Esophagus muscularis mucosa (tissue), 4 donors: ENCODE data around the gene PIM1. TPM values are rescaled to one million over a fixed set of nuclear protein-coding genes. Genes with fewer than 3 reads are reported as not detected.
"Not testable (repeated sequence)": the region's sequence is repeated elsewhere in the genome, so short reads cannot be mapped to it uniquely, and the experiment has no call there.

Source experiments
- DNase-seq: peaks from one replicate; pipeline ENCODE4 v3.0.0-alpha.2; 2017; ENCODE audit errors: extremely low spot score
- H3K27ac ChIP-seq, 4 donors: fragments of 200-600 bp; sonication (generic); replicated peaks in 1 of 4; 1 replicate in 3 of 4; 2 replicates in 1 of 4; pipeline ENCODE4 v1.5.1; 2016 to 2019; ENCODE audit warnings: mild to moderate bottlenecking in 1 of 4
- H3K27me3 ChIP-seq, 4 donors: fragments of 200-600 bp; sonication (generic); one replicate each; pipeline versions ENCODE4 v1.5.1 to v1.6.0; 2016 to 2019
- H3K36me3 ChIP-seq, 4 donors: fragments of 200-600 bp; sonication (generic); one replicate each; pipeline ENCODE4 v1.5.1; 2016 to 2019
- H3K4me1 ChIP-seq, 4 donors: fragments of 200-600 bp; sonication (generic); one replicate each; pipeline ENCODE4 v1.5.1; 2016 to 2019
- H3K4me3 ChIP-seq, 4 donors: fragments of 200-600 bp; sonication (generic); 1 replicate in 2 of 4; 2 replicates in 2 of 4; pipeline ENCODE4 v1.5.1; 2016 to 2019; ENCODE audit warnings: mild to moderate bottlenecking in 4 of 4, moderate library complexity in 1 of 4
- H3K9me3 ChIP-seq, 4 donors: fragments of 200-600 bp; sonication (generic); 1 replicate in 3 of 4; 2 replicates in 1 of 4; pipeline ENCODE4 v1.5.1; 2016 to 2019
- CTCF ChIP-seq, 3 experiments: fragments of 200-600 bp in 2 of 3; fragments of 450-650 bp in 1 of 3; sonication (generic) in 2 of 3; IDR thresholded peaks; one replicate each; pipeline ENCODE4 v1.5.1; 2017 to 2019; ENCODE audit warnings: antibody characterized with exemption in 3 of 3, mild to moderate bottlenecking in 2 of 3, moderate library complexity in 1 of 3
- EP300 ChIP-seq: sonication (generic); formaldehyde crosslinking; IDR thresholded peaks from one replicate; pipeline ENCODE4 v1.6.1; 2017; ENCODE audit warnings: antibody characterized with exemption
- POLR2A ChIP-seq: fragments of 450-650 bp; IDR thresholded peaks from one replicate; pipeline ENCODE4 v1.6.1; 2017; ENCODE audit warnings: antibody characterized with exemption, moderate library complexity, mild to moderate bottlenecking, low read depth
- POLR2AphosphoS5 ChIP-seq, 2 donors: sonication (generic); formaldehyde crosslinking; IDR thresholded peaks; one replicate each; pipeline ENCODE4 v1.6.1; 2017; ENCODE audit warnings: antibody characterized with exemption in 2 of 2
- WGBS: methylation state at CpG from one replicate; pipeline ENCODE4 v1.1.5; 2018; 5-methylcytosine and 5-hydroxymethylcytosine counted together
- intact Hi-C: fragments of 100-400 bp; cut with DNase I; formaldehyde crosslinking; loops from one replicate; pipeline ENCODE4 v1.15.1; 2023
- total RNA-seq, 4 donors: library from RNA; depleted of rRNA; stranded (reverse); fragments of >200 nt; gene quantifications; one replicate each; pipeline versions ENCODE4 v1.1.0 to v1.2.1, GENCODE V29; 2016

Gene PIM1
- total RNA-seq, 4 donors from 2014 or later: 26.0 to 176 (median 26.5) TPM

GRCh38 chr6:37187321-37188022 is 17.5 kb downstream of the PIM1 start:
- Histone ChIP-seq H3K4me3 (no peak overlapping the region), H3K36me3 (no peaks in the 10 kb centered on the region), H3K27ac (peak overlapping the region in 1 of 4 donors; percentile 40), H3K4me1 (peaks cover 0 to 5% (median 0%) of the 10 kb centered on the region in 4 donors), H3K27me3 (no peaks in the 10 kb centered on the region), H3K9me3 (no peaks in the 10 kb centered on the region)
- intact Hi-C loops: no loop called here
- DNase-seq: no peak
- WGBS: 73% methylated on average over 7 of the region's 7 CpGs
- TF ChIP-seq POLR2AphosphoS5 (IDR thresholded peaks at IDR 0.05) (no peak), EP300 (no peak), CTCF (IDR thresholded peaks at IDR 0.05) (no peak), POLR2A (no peak)

GRCh38 chr6:37188962-37189510 is 19.1 kb downstream of the PIM1 start:
- Histone ChIP-seq H3K4me3 (no peak overlapping the region), H3K36me3 (no peaks in the 10 kb centered on the region), H3K27me3 (no peaks in the 10 kb centered on the region), H3K4me1 (peaks cover 0 to 5% (median 0%) of the 10 kb centered on the region in 4 donors), H3K9me3 (no peaks in the 10 kb centered on the region), H3K27ac (no peak overlapping the region)
- TF ChIP-seq POLR2AphosphoS5 (IDR thresholded peaks at IDR 0.05) (no peak), EP300 (no peak), POLR2A (no peak), CTCF (IDR thresholded peaks at IDR 0.05) (no peak)
- intact Hi-C loops: no loop called here
- no peak for DNase-seq
- 81% methylated on average over 2 of the region's 2 CpGs for WGBS

- Histone ChIP-seq H3K4me1 (peaks cover 0 to 5% (median 0%) of the 10 kb centered on the region in 4 donors), H3K36me3 (no peaks in the 10 kb centered on the region), H3K27me3 (no peaks in the 10 kb centered on the region), H3K9me3 (no peaks in the 10 kb centered on the region), H3K27ac (no peak overlapping the region), H3K4me3 (no peak overlapping the region)
- intact Hi-C loops: no loop called here
- DNase-seq: no peak
- 71% methylated on average over 1 of the region's 1 CpG for WGBS
- TF ChIP-seq CTCF (IDR thresholded peaks at IDR 0.05) (no peak), EP300 (no peak), POLR2AphosphoS5 (IDR thresholded peaks at IDR 0.05) (no peak), POLR2A (no peak)
Observed at GRCh38 chr6:37190159-37190535, 20.2 kb downstream of the PIM1 start.

GRCh38 chr6:37192666-37193065 is 22.7 kb downstream of the PIM1 start:
- H3K4me3 ChIP-seq: no peak overlapping the region
- intact Hi-C loops: no loop called here
- no peaks in the 10 kb centered on the region for H3K4me1 ChIP-seq
- H3K27me3 ChIP-seq: no peaks in the 10 kb centered on the region
- 95% methylated on average over 3 of the region's 3 CpGs for WGBS
- H3K36me3 ChIP-seq: no peaks in the 10 kb centered on the region
- TF ChIP-seq POLR2A (no peak), CTCF (IDR thresholded peaks at IDR 0.05) (no peak), EP300 (no peak), POLR2AphosphoS5 (IDR thresholded peaks at IDR 0.05) (no peak)
- no peak for DNase-seq
- H3K27ac ChIP-seq: no peak overlapping the region
- no peaks in the 10 kb centered on the region for H3K9me3 ChIP-seq

- H3K27ac ChIP-seq, intact Hi-C loops, H3K27me3 ChIP-seq, H3K9me3 ChIP-seq, DNase-seq, H3K4me1 ChIP-seq, H3K36me3 ChIP-seq, H3K4me3 ChIP-seq: not testable (repeated sequence)
- 100% methylated on average over 1 of the region's 1 CpG for WGBS
Observed at GRCh38 chr6:37194886-37195285, 24.9 kb downstream of the PIM1 start.

GRCh38 chr6:37196451-37196850 is 26.5 kb downstream of the PIM1 start:
- intact Hi-C loops, H3K27me3 ChIP-seq, DNase-seq, H3K4me3 ChIP-seq, H3K27ac ChIP-seq, H3K4me1 ChIP-seq, H3K36me3 ChIP-seq, H3K9me3 ChIP-seq: not testable (repeated sequence)
- 75% methylated on average over 4 of the region's 4 CpGs for WGBS
